Measurements from ENCODE around the gene PPOX.

PPOX gene

GRCh38 chr1:161165742-161166668 is at the start of gene PPOX:
PPOX (plus strand) TSS chr1:161166426; CDS start chr1:161166848, 422 bp downstream.
- TF ChIP-seq, protein P1, sequence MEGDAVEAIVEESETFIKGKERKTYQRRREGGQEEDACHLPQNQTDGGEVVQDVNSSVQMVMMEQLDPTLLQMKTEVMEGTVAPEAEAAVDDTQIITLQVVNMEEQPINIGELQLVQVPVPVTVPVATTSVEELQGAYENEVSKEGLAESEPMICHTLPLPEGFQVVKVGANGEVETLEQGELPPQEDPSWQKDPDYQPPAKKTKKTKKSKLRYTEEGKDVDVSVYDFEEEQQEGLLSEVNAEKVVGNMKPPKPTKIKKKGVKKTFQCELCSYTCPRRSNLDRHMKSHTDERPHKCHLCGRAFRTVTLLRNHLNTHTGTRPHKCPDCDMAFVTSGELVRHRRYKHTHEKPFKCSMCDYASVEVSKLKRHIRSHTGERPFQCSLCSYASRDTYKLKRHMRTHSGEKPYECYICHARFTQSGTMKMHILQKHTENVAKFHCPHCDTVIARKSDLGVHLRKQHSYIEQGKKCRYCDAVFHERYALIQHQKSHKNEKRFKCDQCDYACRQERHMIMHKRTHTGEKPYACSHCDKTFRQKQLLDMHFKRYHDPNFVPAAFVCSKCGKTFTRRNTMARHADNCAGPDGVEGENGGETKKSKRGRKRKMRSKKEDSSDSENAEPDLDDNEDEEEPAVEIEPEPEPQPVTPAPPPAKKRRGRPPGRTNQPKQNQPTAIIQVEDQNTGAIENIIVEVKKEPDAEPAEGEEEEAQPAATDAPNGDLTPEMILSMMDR (IDR thresholded peaks at IDR 0.05) = no peak
- Histone ChIP-seq H3K27ac (peak within 1 kb of the TSS; percentile 76 to 92), H3K4me3 (peak within 1 kb of the TSS; percentile 82)
- peak; percentile 99 for DNase-seq (ENCODE audit: low spot score)

- TF ChIP-seq, protein P1 (IDR thresholded peaks at IDR 0.05) = no peak
- peak within 1 kb of the TSS; percentile 94 for H3K4me3 ChIP-seq
- peak; percentile 91 for DNase-seq (ENCODE audit: low spot score)
- H3K27ac ChIP-seq = peak within 1 kb of the TSS; percentile 81 to 96
These were observed 48.3 kb upstream of the PPOX start, which contains the start of the genes NIT1 and PFDN2 for GRCh38 chr1:161117759-161118581. NIT1 (plus strand) TSS chr1:161118105; CDS start chr1:161118177, 72 bp downstream. PFDN2 (minus strand) TSS chr1:161118037; CDS start chr1:161118026, 11 bp downstream.

GRCh38 chr1:161119092-161119903 is 46.9 kb upstream of the PPOX start:
- TF ChIP-seq, protein P1 (IDR thresholded peaks at IDR 0.05) = peak; percentile 19
- Histone ChIP-seq H3K4me3 (peak overlapping the region; percentile 94), H3K27ac (peak overlapping the region; percentile 81 to 96)
- no peak for DNase-seq (ENCODE audit: low spot score)

DNA sequence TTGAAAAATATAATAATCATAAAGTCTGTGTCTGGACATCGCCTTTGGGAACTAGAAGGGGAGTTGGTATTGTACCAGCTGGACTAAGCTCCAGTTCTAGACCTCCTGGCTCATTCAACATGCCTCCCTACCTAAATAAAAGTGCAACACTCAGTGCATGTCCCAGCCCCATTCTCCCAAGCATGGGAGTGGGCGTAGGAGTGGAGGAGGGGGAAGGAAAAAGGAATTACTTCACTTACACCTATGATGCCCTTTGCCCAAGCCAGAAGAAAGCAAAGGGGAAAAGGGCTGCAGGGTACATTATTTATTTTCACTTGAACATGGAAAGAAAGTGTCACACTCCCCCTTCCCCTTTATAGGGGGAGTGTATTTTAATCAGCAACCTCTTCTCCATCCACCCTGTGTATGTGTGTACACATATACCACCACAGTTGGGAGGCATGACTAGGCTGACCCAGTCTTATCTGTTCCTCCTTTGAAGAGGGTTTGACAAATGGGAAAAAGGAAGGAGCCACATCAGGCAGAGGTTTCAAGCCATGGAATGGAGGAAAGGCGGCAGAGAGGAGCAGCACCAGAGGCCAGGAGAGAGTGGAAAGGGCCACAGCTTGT is 45.1 kb upstream of the PPOX start:
- H3K27ac ChIP-seq = no peak overlapping the region

GRCh38 chr1:161121834-161122233 is 44.4 kb upstream of the PPOX start:
- TF ChIP-seq, protein P1 (IDR thresholded peaks at IDR 0.05) = no peak
- H3K4me3 ChIP-seq = no peak overlapping the region
- H3K27ac ChIP-seq = no peak overlapping the region
- no peak for DNase-seq (ENCODE audit: low spot score)

More for the DNA sequence above, 45.1 kb upstream of the PPOX start:
- no peak for DNase-seq (ENCODE audit: low spot score)
- no peak overlapping the region for H3K4me3 ChIP-seq
- TF ChIP-seq, protein P1 (IDR thresholded peaks at IDR 0.05) = no peak

- TF ChIP-seq, protein P1 (IDR thresholded peaks at IDR 0.05) = no peak
- Histone ChIP-seq H3K4me3 (no peak overlapping the region), H3K27ac (no peak overlapping the region)
- no peak for DNase-seq (ENCODE audit: low spot score)
These were observed 43.3 kb upstream of the PPOX start for GRCh38 chr1:161122967-161123366.

Data from coronary artery (tissue), 2 donors.